GM11168 (cell line): Measurements from ENCODE around the gene OPHN1.

ENCODE experiments used
- in situ Hi-C: fragments of 300-500 bp; cut with MboI; formaldehyde crosslinking; loops from one replicate; pipeline ENCODE4 v1.12.0; 2022; ENCODE audit warnings: low sequenced_read_pairs; ENCODE audit not compliant: unreplicated experiment

Gene OPHN1

GRCh38 chrX:68433155-68433980 is at the start of gene OPHN1:
Gene OPHN1, minus strand, starts transcription at chrX:68433495. Its CDS starts 475 bp downstream, at chrX:68433020.
- in situ Hi-C loops = no loop called here

- in situ Hi-C loops = no loop called here
Observed at GRCh38 chrX:68480969-68481368, 47.7 kb upstream of the OPHN1 start.

- in situ Hi-C loops = loop anchor here (25.0 kb wide), 1 partner anchor 277 kb away; no protein-coding TSS in a partner anchor
Observed at GRCh38 chrX:68464796-68465195, 31.5 kb upstream of the OPHN1 start.

- in situ Hi-C loops = loop anchor here (25.0 kb wide), 1 partner anchor 277 kb away; no protein-coding TSS in a partner anchor
Observed at GRCh38 chrX:68463880-68464279, 30.6 kb upstream of the OPHN1 start.

GRCh38 chrX:68462653-68463052 is 29.4 kb upstream of the OPHN1 start:
- in situ Hi-C loops = loop anchor here (25.0 kb wide), 1 partner anchor 275 kb away; no protein-coding TSS in a partner anchor

- in situ Hi-C loops = loop anchor here (25.0 kb wide), 1 partner anchor 275 kb away; no protein-coding TSS in a partner anchor
Observed at GRCh38 chrX:68462197-68462596, 28.9 kb upstream of the OPHN1 start.

GRCh38 chrX:68461576-68461975 is 28.3 kb upstream of the OPHN1 start:
- in situ Hi-C loops = loop anchor here (25.0 kb wide), 1 partner anchor 274 kb away; no protein-coding TSS in a partner anchor

GRCh38 chrX:68461093-68461492 is 27.8 kb upstream of the OPHN1 start:
- in situ Hi-C loops = loop anchor here (25.0 kb wide), 1 partner anchor 274 kb away; no protein-coding TSS in a partner anchor

- in situ Hi-C loops = loop anchor here (25.0 kb wide), 1 partner anchor 268 kb away; no protein-coding TSS in a partner anchor
Observed at GRCh38 chrX:68455151-68455510, 21.8 kb upstream of the OPHN1 start.

- in situ Hi-C loops = loop anchor here (25.0 kb wide), 1 partner anchor 267 kb away; no protein-coding TSS in a partner anchor
Observed at GRCh38 chrX:68454476-68455150, 21.3 kb upstream of the OPHN1 start.

GRCh38 chrX:68451720-68452119 is 18.4 kb upstream of the OPHN1 start:
- in situ Hi-C loops = loop anchor here (25.0 kb wide), 1 partner anchor 264 kb away; no protein-coding TSS in a partner anchor

GRCh38 chrX:68443155-68443868 is 10.0 kb upstream of the OPHN1 start:
- in situ Hi-C loops = no loop called here

- in situ Hi-C loops = no loop called here
Observed at GRCh38 chrX:68440940-68441339, 7.6 kb upstream of the OPHN1 start.

- in situ Hi-C loops = no loop called here
Observed at GRCh38 chrX:68440442-68440841, 7.1 kb upstream of the OPHN1 start.

GRCh38 chrX:68439341-68439740 is 6.0 kb upstream of the OPHN1 start:
- in situ Hi-C loops = no loop called here

- in situ Hi-C loops = no loop called here
Observed at GRCh38 chrX:68438575-68438974, 5.3 kb upstream of the OPHN1 start.

- in situ Hi-C loops = no loop called here
Observed at GRCh38 chrX:68433981-68434299, 645 bp upstream of the OPHN1 start.

GRCh38 chrX:68432648-68433047 is 647 bp downstream of the OPHN1 start:
- in situ Hi-C loops = no loop called here

GRCh38 chrX:68431836-68432235 is 1.5 kb downstream of the OPHN1 start:
- in situ Hi-C loops = no loop called here

GRCh38 chrX:68429216-68429615 is 4.1 kb downstream of the OPHN1 start:
- in situ Hi-C loops = no loop called here

GRCh38 chrX:68428431-68428830 is 4.9 kb downstream of the OPHN1 start:
- in situ Hi-C loops = no loop called here
